ENCODE results near the gene HARS2. TPM values are rescaled to one million over a fixed set of nuclear protein-coding genes. Genes with fewer than 3 reads are reported as not detected.
A peak's percentile ranks its signal among the peaks of the same experiment; 100 is the strongest.

HARS2 gene
- total and polyA plus RNA-seq, 10 of the 15 experiments (the other 5 are each of a cell fraction or from before 2014, with no cell fraction given): 9.3 to 34.3 (median 24.8) TPM

DNA sequence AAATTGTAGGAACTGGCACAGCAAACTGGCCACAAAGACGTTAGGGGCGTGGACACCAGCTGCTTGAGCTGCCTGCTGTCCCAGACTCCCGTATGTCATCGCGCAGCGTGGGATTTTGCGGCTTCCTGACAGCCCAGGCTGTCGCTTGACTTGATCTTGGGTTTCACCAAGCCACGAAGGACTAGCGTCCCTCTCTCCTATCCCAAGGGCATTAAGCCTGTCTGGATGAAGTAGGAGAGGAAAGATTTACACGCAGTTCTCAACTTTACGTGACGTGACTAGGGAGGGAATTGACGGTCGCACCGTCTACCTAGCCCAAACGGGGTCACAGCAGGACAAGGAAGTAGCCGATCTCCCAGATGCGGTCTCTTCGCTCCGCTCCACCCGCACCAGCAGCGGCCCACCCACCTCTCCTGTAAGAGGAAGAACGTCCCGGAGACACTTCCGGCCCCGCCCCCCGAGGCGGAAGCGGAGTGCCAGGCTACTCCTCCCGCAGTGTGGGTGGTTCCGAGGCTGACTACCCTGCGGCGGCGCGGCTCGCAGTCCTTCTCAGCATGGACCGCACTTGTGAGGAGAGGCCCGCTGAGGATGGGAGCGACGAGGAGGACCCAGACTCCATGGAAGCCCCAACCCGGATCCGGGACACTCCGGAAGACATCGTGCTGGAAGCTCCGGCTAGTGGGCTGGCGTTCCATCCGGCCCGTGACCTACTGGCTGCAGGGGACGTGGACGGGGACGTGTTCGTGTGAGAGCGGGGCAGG is 26.7 kb upstream of the HARS2 start, which contains the start of gene WDR55 (continued):
- TF ChIP-seq NR2C1 (IDR thresholded peaks at IDR 0.05) (no peak), POU2F2 (IDR thresholded peaks at IDR 0.05; ENCODE audit: borderline replicate concordance, low read depth, low read length) (no peak; the same call in 2 of the 3 replicates), MEF2A (IDR thresholded peaks at IDR 0.05; ENCODE audit: insufficient read depth, low read depth, low read length) (no peak), SRF (IDR thresholded peaks at IDR 0.05; ENCODE audit: low read depth in 2 of 2, low read length in 2 of 2) (peak in 1 of 2 experiments; percentile 62; a peak in 1 of 4 replicates), ZNF622 (IDR thresholded peaks at IDR 0.05) (no peak), ZNF217 (IDR thresholded peaks at IDR 0.05) (no peak), BMI1 (IDR thresholded peaks at IDR 0.05; ENCODE audit: borderline replicate concordance) (no peak), ASH2L (IDR thresholded peaks at IDR 0.05; ENCODE audit: borderline replicate concordance, low read depth) (no peak), HSF1 (IDR thresholded peaks at IDR 0.05; ENCODE audit: low read depth, low read length) (0 out of 2 replicates have a peak, but pooled peaks have one; percentile 23), ZBTB4 (CRISPR knock-in tag; IDR thresholded peaks at IDR 0.05) (no peak), ETV6 (conservative IDR thresholded peaks at IDR 0.05 in 1 of 2, IDR thresholded peaks at IDR 0.05 in 1 of 2; ENCODE audit: borderline replicate concordance in 1 of 2, low read depth in 1 of 2) (peak; percentile 70 to 98; a peak in 2 of 4 replicates), CHD4 (IDR thresholded peaks at IDR 0.05) (no peak), POLR2A (IDR thresholded peaks at IDR 0.05; ENCODE audit: low read depth, low read length) (peak; percentile 98), FOXK2 (IDR thresholded peaks at IDR 0.05) (no peak), SUPT20H (IDR thresholded peaks at IDR 0.05; ENCODE audit: borderline replicate concordance, control insufficient read depth, low read depth, low read length) (no peak), MYC (IDR thresholded peaks at IDR 0.05; ENCODE audit: insufficient read depth, insufficient read length, insufficient replicate concordance, low read length, severe bottlenecking) (no peak), EGR1 (IDR thresholded peaks at IDR 0.05; ENCODE audit: borderline replicate concordance in 1 of 2, low read depth in 2 of 2, low read length in 2 of 2) (peak; percentile 29 to 84)
- TF ChIP-seq, protein P1, sequence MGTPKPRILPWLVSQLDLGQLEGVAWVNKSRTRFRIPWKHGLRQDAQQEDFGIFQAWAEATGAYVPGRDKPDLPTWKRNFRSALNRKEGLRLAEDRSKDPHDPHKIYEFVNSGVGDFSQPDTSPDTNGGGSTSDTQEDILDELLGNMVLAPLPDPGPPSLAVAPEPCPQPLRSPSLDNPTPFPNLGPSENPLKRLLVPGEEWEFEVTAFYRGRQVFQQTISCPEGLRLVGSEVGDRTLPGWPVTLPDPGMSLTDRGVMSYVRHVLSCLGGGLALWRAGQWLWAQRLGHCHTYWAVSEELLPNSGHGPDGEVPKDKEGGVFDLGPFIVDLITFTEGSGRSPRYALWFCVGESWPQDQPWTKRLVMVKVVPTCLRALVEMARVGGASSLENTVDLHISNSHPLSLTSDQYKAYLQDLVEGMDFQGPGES (IDR thresholded peaks at IDR 0.05): no peak
- TF ChIP-seq, protein P2, sequence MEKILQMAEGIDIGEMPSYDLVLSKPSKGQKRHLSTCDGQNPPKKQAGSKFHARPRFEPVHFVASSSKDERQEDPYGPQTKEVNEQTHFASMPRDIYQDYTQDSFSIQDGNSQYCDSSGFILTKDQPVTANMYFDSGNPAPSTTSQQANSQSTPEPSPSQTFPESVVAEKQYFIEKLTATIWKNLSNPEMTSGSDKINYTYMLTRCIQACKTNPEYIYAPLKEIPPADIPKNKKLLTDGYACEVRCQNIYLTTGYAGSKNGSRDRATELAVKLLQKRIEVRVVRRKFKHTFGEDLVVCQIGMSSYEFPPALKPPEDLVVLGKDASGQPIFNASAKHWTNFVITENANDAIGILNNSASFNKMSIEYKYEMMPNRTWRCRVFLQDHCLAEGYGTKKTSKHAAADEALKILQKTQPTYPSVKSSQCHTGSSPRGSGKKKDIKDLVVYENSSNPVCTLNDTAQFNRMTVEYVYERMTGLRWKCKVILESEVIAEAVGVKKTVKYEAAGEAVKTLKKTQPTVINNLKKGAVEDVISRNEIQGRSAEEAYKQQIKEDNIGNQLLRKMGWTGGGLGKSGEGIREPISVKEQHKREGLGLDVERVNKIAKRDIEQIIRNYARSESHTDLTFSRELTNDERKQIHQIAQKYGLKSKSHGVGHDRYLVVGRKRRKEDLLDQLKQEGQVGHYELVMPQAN (conservative IDR thresholded peaks at IDR 0.05): peak; percentile 69
- TF ChIP-seq, protein P3, sequence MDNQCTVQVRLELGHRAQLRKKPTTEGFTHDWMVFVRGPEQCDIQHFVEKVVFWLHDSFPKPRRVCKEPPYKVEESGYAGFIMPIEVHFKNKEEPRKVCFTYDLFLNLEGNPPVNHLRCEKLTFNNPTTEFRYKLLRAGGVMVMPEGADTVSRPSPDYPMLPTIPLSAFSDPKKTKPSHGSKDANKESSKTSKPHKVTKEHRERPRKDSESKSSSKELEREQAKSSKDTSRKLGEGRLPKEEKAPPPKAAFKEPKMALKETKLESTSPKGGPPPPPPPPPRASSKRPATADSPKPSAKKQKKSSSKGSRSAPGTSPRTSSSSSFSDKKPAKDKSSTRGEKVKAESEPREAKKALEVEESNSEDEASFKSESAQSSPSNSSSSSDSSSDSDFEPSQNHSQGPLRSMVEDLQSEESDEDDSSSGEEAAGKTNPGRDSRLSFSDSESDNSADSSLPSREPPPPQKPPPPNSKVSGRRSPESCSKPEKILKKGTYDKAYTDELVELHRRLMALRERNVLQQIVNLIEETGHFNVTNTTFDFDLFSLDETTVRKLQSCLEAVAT (IDR thresholded peaks at IDR 0.05): peak; percentile 55; the same call in 1 of the 2 replicates

Data from GM12878 (cell line).